ENCODE data around the gene NXF2B.
"Not testable (repeated sequence)": the region's sequence is repeated elsewhere in the genome, so short reads cannot be mapped to it uniquely, and the experiment has no call there.

NXF2B gene

GRCh38 chrX:102439908-102440307 lies at the start of gene NXF2B:
Gene NXF2B (minus strand): TSS chrX:102440008. CDS start chrX:102380036, 59,972 bp downstream.
- DNase-seq: not testable (repeated sequence)

DNA sequence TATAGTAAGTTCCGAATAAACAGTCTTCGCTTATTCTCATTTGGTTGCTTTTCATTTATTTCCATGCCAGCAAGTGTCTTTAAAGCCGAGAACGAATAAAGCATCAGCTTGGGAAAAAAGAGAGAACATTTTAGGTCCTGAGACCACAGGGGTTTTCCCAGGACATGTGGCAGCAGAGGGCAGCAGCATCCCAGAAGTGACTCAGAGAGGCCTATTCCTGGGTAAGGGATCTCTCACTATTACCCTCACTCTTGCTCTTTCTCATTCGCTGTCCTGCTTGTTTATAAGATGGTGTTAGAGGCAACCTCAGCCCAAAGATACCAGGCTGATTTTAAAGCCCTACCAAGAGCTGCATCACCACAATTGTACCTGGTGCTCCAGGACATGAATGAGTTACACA lies 39.0 kb upstream of the NXF2B start:
- DNase-seq: not testable (repeated sequence)

DNA sequence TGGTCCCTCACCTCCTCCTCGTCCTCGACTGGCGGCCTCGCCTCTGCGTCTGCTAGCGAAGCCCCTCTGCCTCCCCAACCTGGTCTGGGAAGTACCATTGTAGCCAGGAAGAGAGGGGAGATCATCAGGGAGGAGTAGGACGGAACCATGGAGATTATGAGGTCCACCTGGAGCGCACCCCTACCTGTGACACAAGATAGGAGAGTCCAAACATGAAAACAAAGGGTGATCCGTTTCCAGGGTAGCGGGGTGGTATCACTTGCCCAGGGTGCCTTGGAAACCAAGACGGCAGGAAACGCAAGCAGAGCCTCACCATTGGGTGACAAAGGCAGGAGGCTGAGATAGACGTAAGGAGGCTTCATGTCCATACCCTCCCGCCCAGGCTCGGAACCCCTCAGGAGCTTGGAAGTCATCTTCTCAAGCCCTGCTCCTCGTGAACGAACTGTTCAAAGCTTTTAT lies 32.0 kb upstream of the NXF2B start, which contains the start of gene TCP11X2:
Gene TCP11X2 (minus strand): TSS at position 51 of the 459 bp plus-strand sequence.
- not testable (repeated sequence) for DNase-seq

- not testable (repeated sequence) for DNase-seq
These were observed 30.4 kb upstream of the NXF2B start for GRCh38 chrX:102470215-102470614.

- DNase-seq: not testable (repeated sequence)
These were observed 18.8 kb upstream of the NXF2B start for GRCh38 chrX:102458615-102459014.

GRCh38 chrX:102414493-102414892 lies 25.3 kb downstream of the NXF2B start:
- DNase-seq: not testable (repeated sequence)

GRCh38 chrX:102345916-102346315 lies 93.9 kb downstream of the NXF2B start:
- DNase-seq: no peak
- TF ChIP-seq GATA1 (IDR thresholded peaks at IDR 0.05; ENCODE audit: low read depth, low read length): no peak
- no peak for TF ChIP-seq POLR2A (IDR thresholded peaks at IDR 0.05; ENCODE audit: low read length)

DNA sequence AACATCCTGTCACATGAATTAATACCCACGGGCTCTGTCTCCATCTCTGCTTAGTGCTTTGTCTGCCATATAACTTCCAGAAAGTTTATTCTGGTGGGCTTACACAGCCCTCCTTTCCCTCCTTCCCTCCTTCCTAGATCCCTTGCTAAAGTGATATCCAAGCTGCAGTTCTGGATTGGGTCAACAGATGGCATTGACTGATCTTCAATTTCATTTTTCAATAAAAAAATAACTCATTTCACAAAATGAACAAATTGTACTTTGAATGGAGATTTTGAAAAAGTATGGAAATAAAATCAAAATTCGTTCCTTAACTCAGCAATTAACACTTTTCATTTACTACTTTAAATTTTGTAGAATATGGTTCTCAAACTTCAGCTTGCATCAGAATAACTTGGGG lies 97.9 kb downstream of the NXF2B start:
- DNase-seq: no peak

GRCh38 chrX:102339312-102340298 lies 100.2 kb downstream of the NXF2B start:
- no peak for TF ChIP-seq GATA1 (IDR thresholded peaks at IDR 0.05; ENCODE audit: low read depth, low read length)
- DNase-seq: no peak

More for the DNA sequence above, 97.9 kb downstream of the NXF2B start:
- TF ChIP-seq POLR2A (IDR thresholded peaks at IDR 0.05; ENCODE audit: low read length) (no peak), GATA1 (IDR thresholded peaks at IDR 0.05; ENCODE audit: low read depth, low read length) (no peak)

- TF ChIP-seq POLR2A (IDR thresholded peaks at IDR 0.05; ENCODE audit: low read length) (no peak), GATA1 (IDR thresholded peaks at IDR 0.05; ENCODE audit: low read depth, low read length) (no peak)
- no peak for DNase-seq
These were observed 101.6 kb downstream of the NXF2B start for GRCh38 chrX:102338162-102338561.
